OCI-LY3 (cell line): Measurements from ENCODE around the gene KRT84.

ENCODE experiments used
- H2AFZ ChIP-seq: fragments of 200-600, 300-600 bp; shearing (Covaris generic); 2 replicates; pipeline ENCODE4 v1.6.0; 2014; ENCODE audit warnings: antibody characterized with exemption, low read depth, low read length
- H3K27ac ChIP-seq: fragments of 200-600, 300-600 bp; sonication (generic); 2 replicates; pipeline ENCODE4 v1.5.1; 2014; ENCODE audit warnings: mild to moderate bottlenecking, low read length, moderate library complexity, mixed read lengths
- H3K27me3 ChIP-seq: fragments of 200-600, 300-600 bp; sonication (generic); 2 replicates; pipeline ENCODE4 v1.6.1; 2014; ENCODE audit warnings: low read depth, low read length, mixed read lengths
- H3K36me3 ChIP-seq: fragments of 200-600, 300-600 bp; sonication (generic); replicated peaks from 2 replicates; pipeline ENCODE3; 2014; ENCODE audit warnings: low read depth, low read length, mixed read lengths
- H3K4me1 ChIP-seq: fragments of 300-600, 200-600 bp; sonication (generic); 2 replicates; pipeline ENCODE4 v1.6.1; 2014; ENCODE audit warnings: low read length, mixed read lengths
- H3K4me2 ChIP-seq: fragments of 200-600, 300-600 bp; sonication (generic); 2 replicates; pipeline ENCODE4 v1.6.1; 2014; ENCODE audit warnings: low read length, mixed read lengths
- H3K4me3 ChIP-seq: fragments of 300-600, 200-600 bp; sonication (generic); 2 replicates; pipeline ENCODE4 v1.5.1; 2014; ENCODE audit warnings: antibody characterized with exemption, mild to moderate bottlenecking, low read length, moderate library complexity
- H3K79me2 ChIP-seq: fragments of 300-600, 200-600 bp; shearing (Covaris generic); 2 replicates; pipeline ENCODE4 v1.6.1; 2014; ENCODE audit warnings: mild to moderate bottlenecking, low read length, mixed read lengths
- H3K9ac ChIP-seq: fragments of 300-600, 200-600 bp; shearing (Covaris generic); 2 replicates; pipeline ENCODE4 v1.6.0; 2014; ENCODE audit warnings: mild to moderate bottlenecking, low read length, moderate library complexity
- H3K9me3 ChIP-seq: fragments of 200-600, 300-600 bp; shearing (Covaris generic); 2 replicates; pipeline ENCODE4 v1.6.1; 2014; ENCODE audit warnings: low read length, mixed read lengths; ENCODE audit not compliant: insufficient read depth
- H4K20me1 ChIP-seq: fragments of 200-600, 300-600 bp; sonication (generic); 2 replicates; pipeline ENCODE4 v1.6.1; 2016; ENCODE audit warnings: low read length, mixed read lengths; ENCODE audit not compliant: insufficient read depth
- CTCF ChIP-seq: fragments of 200-600, 300-600 bp; sonication (generic); IDR thresholded peaks from 2 replicates; pipeline ENCODE4 v1.5.1; 2014; ENCODE audit warnings: antibody characterized with exemption, low read length, low read depth
- EZH2phosphoT487 ChIP-seq: fragments of 200-600 bp; shearing (Covaris generic); IDR thresholded peaks from 2 replicates; pipeline ENCODE4 v1.6.1; 2018; ENCODE audit warnings: antibody characterized with exemption, mixed run types, low read depth

KRT84 gene

GRCh38 chr12:52418576-52419110 is 33.2 kb upstream of the KRT84 start:
- no peak overlapping the region for H3K4me2 ChIP-seq
- H4K20me1 ChIP-seq, result no peaks in the 10 kb centered on the region
- H3K4me3 ChIP-seq, result no peak overlapping the region
- no peak overlapping the region for H2AFZ ChIP-seq
- TF ChIP-seq EZH2phosphoT487 (no peak), CTCF (no peak)
- no peaks in the 10 kb centered on the region for H3K79me2 ChIP-seq
- H3K9ac ChIP-seq, result no peak overlapping the region
- peaks cover 27% of the 10 kb centered on the region for H3K27me3 ChIP-seq
- H3K9me3 ChIP-seq, result no peaks in the 10 kb centered on the region
- H3K4me1 ChIP-seq, result no peaks in the 10 kb centered on the region
- no peaks in the 10 kb centered on the region for H3K36me3 ChIP-seq
- no peak overlapping the region for H3K27ac ChIP-seq

- Histone ChIP-seq H3K9ac (no peak overlapping the region), H3K27me3 (peaks cover 20% of the 10 kb centered on the region), H2AFZ (no peak overlapping the region), H3K9me3 (no peaks in the 10 kb centered on the region), H3K4me1 (no peaks in the 10 kb centered on the region), H3K79me2 (no peaks in the 10 kb centered on the region), H3K4me2 (no peak overlapping the region), H3K4me3 (no peak overlapping the region), H3K27ac (no peak overlapping the region), H4K20me1 (no peaks in the 10 kb centered on the region), H3K36me3 (no peaks in the 10 kb centered on the region)
- TF ChIP-seq EZH2phosphoT487 (no peak), CTCF (no peak)
These were observed 32.3 kb upstream of the KRT84 start for GRCh38 chr12:52417740-52418139.

- no peaks in the 10 kb centered on the region for H3K4me1 ChIP-seq
- no peaks in the 10 kb centered on the region for H3K79me2 ChIP-seq
These were observed 31.3 kb upstream of the KRT84 start for GRCh38 chr12:52416795-52417194.

More at GRCh38 chr12:52416795-52417194, 31.3 kb upstream of the KRT84 start:
- no peaks in the 10 kb centered on the region for H3K9me3 ChIP-seq
- TF ChIP-seq EZH2phosphoT487 (no peak), CTCF (no peak)
- H3K4me3 ChIP-seq, result no peak overlapping the region
- no peak overlapping the region for H3K9ac ChIP-seq
- H3K27me3 ChIP-seq, result peaks cover 11% of the 10 kb centered on the region
- no peaks in the 10 kb centered on the region for H4K20me1 ChIP-seq
- H3K27ac ChIP-seq, result no peak overlapping the region
- H2AFZ ChIP-seq, result no peak overlapping the region
- no peaks in the 10 kb centered on the region for H3K36me3 ChIP-seq
- H3K4me2 ChIP-seq, result no peak overlapping the region
